NCI-H460 (cell line): ENCODE measurements around the gene DNAH3. TPM values are rescaled to one million over a fixed set of nuclear protein-coding genes. Genes with fewer than 3 reads are reported as not detected.
"Not testable (repeated sequence)": the region's sequence is repeated elsewhere in the genome, so short reads cannot be mapped to it uniquely, and the experiment has no call there.

ENCODE experiments used
- DNase-seq: peaks from one replicate; pipeline ENCODE4 v3.0.0-alpha.2; 2016; ENCODE audit warnings: low read depth; ENCODE audit errors: extremely low read depth
- polyA plus RNA-seq: library from polyadenylated mRNA; depleted of rRNA; stranded (reverse); fragments of >200 nt; gene quantifications from 2 replicates; pipeline ENCODE4 v1.2.3, GENCODE V29; 2014; cell fraction: nucleus; rRNA removed
- total RNA-seq: library from RNA; depleted of rRNA; stranded (reverse); fragments of >200 nt; shearing (Covaris generic); gene quantifications from 2 replicates; pipeline ENCODE4 v1.2.3, GENCODE V29; 2014; rRNA removed

The DNAH3 gene, protein sequence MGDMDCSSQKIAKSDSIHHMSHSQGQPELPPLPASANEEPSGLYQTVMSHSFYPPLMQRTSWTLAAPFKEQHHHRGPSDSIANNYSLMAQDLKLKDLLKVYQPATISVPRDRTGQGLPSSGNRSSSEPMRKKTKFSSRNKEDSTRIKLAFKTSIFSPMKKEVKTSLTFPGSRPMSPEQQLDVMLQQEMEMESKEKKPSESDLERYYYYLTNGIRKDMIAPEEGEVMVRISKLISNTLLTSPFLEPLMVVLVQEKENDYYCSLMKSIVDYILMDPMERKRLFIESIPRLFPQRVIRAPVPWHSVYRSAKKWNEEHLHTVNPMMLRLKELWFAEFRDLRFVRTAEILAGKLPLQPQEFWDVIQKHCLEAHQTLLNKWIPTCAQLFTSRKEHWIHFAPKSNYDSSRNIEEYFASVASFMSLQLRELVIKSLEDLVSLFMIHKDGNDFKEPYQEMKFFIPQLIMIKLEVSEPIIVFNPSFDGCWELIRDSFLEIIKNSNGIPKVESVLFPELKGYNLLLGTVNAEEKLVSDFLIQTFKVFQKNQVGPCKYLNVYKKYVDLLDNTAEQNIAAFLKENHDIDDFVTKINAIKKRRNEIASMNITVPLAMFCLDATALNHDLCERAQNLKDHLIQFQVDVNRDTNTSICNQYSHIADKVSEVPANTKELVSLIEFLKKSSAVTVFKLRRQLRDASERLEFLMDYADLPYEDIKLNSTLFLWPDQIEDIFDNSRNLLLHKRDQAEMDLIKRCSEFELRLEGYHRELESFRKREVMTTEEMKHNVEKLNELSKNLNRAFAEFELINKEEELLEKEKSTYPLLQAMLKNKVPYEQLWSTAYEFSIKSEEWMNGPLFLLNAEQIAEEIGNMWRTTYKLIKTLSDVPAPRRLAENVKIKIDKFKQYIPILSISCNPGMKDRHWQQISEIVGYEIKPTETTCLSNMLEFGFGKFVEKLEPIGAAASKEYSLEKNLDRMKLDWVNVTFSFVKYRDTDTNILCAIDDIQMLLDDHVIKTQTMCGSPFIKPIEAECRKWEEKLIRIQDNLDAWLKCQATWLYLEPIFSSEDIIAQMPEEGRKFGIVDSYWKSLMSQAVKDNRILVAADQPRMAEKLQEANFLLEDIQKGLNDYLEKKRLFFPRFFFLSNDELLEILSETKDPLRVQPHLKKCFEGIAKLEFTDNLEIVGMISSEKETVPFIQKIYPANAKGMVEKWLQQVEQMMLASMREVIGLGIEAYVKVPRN (N-terminal part only)
- 0.14 and 0.37 TPM in 2 replicates for total RNA-seq
- polyA plus RNA-seq, result 0.14 and 0.55 TPM in 2 replicates

DNA sequence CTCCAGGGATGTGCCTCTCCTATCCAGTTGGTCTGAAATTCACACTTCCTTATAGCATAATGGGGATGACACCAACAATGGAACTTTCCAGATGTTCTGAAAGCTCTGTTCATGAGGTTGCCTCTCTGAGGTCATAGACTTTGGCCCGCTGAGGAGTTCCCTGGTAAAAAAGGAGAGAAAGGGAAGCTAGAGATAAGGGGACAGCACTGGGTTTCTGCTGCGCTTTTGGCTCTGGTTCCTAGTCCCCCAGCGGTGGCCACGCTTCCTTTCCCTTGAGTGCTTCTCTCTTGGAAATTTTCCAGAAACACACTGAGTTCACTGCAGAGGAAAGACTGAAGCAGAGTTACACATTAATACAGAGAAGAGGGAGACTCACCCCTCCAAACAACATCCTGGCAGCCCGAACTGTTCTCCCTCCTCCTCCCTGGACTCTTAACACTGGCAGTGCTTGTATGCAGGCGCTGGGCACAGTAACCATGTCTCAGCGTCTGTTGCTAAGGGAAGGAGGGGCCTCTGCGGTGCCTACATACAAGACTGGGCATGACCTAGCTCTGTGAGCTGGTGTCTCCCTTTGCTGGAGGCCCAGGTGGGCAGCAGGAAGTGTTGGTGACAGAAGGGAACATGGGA, at the start of gene DNAH3:
DNAH3 (minus strand) TSS at position 472 of the 627 bp plus-strand sequence. CDS start 527 bp downstream, outside the sequence.
- DNase-seq, result no peak

DNA sequence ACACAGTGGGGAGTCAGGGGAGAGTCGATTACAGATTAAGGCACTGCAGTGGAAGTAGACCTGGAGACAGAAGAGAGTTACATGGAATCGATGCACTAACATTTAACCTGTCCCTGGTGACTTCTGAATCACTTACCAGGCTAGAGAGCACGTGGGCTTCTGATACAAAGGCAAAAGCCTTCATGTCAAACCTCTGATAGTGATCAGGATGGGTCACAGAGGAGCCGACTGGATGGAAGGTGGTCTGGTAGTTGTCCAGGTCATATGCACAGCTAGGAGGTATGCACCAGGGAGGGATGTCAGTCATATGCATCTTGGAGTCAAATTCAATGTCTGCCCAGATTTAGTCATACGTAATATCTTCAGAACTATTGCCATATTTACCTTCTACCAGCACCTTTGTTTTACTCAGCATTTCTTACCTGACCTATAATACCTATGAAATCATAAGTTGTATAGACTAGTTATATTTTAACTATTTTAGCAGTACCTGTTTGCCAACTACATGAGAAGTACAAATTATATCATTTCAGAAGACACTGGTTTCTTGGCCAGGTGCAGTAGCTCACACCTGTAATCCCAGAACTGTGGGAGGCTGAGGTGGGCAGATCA, 49.1 kb upstream of the DNAH3 start:
- DNase-seq, result no peak

- DNase-seq, result no peak
Observed at GRCh38 chr16:21197621-21198020, 47.0 kb upstream of the DNAH3 start.

DNA sequence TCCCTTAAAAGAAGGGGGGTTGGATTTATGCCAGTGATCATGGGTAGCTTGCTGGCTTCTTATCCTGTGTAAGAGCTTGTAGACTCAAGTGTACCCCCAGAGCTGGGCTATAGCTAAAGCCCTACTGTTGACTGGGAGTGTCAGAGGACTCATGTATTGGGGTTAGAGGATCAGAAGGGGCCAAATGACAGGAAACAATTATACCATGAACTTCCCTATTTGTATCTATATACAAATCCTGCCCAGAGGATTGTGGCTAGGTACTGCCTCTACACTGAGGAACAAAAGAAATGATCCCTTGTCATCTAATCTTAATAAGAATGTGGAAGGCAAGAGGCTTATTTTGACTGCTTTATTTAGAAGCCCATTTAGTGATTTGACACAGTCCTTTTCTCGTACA, 46.5 kb upstream of the DNAH3 start:
- no peak for DNase-seq

DNA sequence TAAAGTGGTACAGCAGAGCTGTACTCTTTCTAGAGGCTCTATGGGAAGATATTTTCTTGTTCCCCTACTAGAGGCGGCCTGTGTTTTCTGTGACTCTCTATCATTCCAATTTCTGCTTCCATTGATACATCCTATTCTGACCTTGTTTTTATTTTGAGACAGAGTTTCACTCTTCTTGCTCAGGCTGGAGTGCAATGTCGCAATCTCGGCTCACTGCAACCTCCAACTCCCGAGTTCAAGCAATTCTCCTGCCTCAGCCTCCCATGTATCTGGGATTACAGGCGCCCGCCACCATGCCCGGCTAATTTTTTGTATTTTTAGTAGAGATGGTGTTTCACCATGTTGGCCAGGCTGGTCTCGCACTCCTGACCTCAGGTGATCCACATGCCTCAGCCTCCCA, 44.7 kb upstream of the DNAH3 start:
- DNase-seq, result not testable (repeated sequence)

- DNase-seq, result no peak
Observed at GRCh38 chr16:21194771-21195301, 44.2 kb upstream of the DNAH3 start.

DNA sequence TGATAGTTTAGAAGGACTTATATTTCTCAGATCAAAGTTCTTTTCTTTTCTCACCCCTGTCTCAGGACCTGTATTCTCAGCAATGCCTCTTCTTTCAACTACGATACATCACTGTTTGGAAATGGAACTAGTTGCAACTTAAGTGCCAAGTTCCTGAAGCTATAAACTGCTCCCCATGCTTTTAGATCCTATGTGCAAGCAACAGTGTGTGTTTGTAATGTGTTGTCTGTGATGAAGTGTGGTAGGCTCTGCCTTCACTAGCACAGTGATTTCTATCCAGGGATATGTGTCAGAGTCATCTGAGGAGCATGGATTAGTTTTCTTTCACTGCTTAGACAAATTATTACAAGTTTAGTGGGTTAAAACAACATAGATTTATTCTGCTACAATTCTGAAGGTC, 42.3 kb upstream of the DNAH3 start:
- no peak for DNase-seq

- no peak for DNase-seq
Observed at GRCh38 chr16:21190599-21190998, 40.0 kb upstream of the DNAH3 start.

GRCh38 chr16:21190013-21190412, 39.4 kb upstream of the DNAH3 start:
- DNase-seq, result no peak

- DNase-seq, result no peak
Observed at GRCh38 chr16:21189311-21189710, 38.7 kb upstream of the DNAH3 start.

GRCh38 chr16:21186326-21186691, 35.7 kb upstream of the DNAH3 start:
- DNase-seq, result no peak

GRCh38 chr16:21185659-21186325, 35.1 kb upstream of the DNAH3 start:
- DNase-seq, result no peak

- DNase-seq, result no peak
Observed at GRCh38 chr16:21184834-21185233, 34.2 kb upstream of the DNAH3 start.

GRCh38 chr16:21183995-21184394, 33.3 kb upstream of the DNAH3 start:
- no peak for DNase-seq

GRCh38 chr16:21179983-21180365, 29.3 kb upstream of the DNAH3 start:
- no peak for DNase-seq

DNA sequence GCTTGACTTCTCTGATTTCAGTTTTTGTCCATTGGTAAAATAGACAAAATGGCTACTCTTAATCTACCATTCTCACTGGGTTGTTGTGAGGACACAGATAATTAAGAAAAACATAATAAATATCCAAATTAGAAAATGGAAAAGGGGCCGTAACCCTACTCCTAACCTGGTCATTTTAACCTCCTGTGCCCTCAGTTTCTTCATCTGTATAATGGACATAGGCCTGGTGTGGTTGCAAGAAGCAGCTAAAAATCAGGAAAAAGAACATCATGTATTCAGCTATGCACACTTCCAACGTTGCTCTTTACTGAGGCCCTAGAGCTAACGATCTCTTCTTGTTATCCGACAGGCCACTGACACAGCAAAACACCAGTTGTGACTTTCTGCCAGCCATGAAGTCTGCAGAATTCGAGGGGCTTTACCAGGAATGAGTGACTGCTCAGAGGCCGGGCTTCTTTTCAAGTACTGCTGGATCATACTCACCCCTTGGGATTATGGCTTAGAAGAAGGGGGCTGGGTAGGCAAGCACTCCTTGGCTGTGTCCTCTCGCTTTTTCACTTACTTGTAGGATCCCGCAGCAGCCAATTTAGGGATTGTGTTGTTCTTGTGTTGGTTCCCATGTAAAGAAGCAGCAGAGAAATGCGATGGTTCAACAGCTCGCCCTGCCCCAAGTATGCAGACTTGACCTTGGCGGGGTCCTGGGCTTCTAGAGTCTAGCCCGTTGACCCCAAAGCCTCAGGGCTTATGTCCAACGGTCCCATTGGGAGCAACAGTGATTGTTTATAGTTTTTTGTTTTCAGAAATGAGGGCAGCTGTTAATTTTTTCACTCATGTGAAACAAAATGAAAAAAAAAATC, 28.7 kb upstream of the DNAH3 start:
- DNase-seq, result no peak

- no peak for DNase-seq
Observed at GRCh38 chr16:21175397-21175796, 24.8 kb upstream of the DNAH3 start.

- DNase-seq, result no peak
Observed at GRCh38 chr16:21172650-21173049, 22.0 kb upstream of the DNAH3 start.
